Bone marrow (tissue), 2 donors: ENCODE data around the gene GNA15.

Source experiments
- DNase-seq, 2 donors: peaks; one replicate each; lab custom pipeline; 2025; lab: John Stamatoyannopoulos, UW

Gene GNA15

DNA sequence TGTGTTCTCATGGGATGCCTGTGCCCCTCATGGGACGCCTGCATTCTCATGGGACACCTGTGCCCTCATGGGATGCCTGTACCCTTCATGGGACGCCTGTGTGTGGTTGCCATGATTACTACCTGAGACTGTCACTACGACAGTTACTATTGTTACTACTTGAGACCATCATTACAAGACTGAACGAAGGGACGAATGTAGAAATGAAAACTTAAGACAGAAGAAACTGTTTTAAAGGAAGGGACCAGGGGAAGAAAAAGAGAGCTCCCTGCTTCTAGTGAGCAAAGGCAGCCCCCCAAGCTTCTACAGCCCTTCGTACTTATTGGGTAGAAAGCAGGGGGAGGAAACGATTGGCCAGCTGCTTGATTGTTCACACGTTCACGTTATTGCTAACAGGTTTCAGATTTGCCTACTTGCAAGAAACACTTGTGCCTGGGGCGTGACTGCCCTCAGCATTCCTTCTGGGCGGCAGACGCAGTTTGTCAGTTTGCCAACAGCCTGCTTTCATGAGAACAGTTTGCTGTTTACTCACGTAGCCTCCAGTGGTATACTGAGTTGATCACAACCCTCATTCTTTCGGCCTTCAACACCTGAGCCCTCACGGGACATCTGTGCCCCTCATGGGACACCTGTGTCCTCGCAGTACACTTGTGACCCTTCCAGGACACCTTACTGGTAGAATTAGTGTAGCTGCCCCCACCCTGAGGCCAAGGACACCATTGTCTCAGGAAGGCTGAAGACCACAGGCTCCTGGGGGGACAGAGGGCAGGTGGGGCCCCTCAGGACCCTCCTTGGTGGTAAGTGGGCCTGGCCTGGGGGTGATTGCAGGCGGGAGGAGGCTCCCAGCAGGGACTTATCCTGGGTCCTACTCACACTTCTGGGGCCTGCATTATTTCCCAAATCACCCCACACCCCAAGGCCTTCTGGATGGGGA is 40.2 kb downstream of the GNA15 start:
- DNase-seq = no peak

DNA sequence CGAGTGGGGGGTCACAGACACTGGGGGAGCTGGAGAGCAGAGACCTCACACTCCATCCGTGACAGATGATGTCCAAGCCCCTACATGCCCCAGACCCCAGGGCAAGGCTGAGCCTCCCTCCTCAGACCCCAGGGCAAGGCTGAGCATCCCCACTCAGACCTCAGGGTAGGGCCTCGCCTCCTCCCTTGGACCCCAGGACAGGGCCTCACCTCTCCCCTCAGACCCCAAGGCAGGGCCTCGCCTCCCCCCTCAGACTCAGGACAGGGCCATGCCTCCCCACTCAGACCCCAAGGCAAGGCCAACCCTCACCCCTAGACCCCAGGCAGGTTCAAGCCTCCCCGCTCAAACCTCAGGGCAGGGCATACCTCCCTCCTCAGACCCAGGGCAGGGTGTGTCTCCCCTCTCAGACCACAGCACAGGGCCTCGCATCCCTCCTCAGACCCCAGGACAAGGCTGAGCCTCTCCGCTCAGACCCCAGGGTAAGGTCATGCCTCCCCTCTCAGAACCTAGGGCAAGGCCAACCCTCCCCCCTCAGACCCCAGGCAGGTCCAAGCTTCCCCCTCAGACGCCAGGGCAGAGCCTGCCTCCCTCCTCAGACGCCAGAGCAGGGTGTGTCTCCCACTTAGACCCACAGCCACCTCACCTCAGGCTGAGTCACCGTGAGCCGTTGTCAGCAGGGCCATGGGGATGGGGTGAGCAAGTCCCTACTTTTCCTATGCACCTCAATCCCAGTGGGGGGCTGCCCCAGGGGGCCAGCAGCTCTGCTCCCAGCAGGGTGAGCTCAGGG is 41.1 kb downstream of the GNA15 start:
- peak; percentile 33 to 57 for DNase-seq

DNA sequence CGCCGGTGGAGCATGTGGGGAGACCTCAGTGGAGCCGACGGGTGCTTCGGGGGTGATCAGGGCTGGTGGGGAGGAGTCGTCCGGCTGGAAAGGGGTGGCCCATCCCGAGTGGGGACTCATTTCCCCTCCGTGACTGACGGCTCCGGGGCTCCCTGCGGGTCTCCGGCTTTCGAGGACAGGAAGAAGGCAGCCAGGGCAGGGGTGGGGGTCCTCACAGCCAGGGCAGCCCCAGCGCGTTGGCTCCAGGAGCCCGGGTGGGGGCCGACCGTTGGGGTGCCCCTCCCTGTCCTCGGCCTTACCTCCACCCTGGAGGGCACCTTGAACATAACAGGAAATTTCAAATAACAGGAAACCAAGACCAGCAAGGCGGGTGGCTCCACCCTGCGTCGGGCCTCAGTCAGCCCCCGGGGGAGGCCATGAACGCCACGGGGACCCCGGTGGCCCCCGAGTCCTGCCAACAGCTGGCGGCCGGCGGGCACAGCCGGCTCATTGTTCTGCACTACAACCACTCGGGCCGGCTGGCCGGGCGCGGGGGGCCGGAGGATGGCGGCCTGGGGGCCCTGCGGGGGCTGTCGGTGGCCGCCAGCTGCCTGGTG is 42.6 kb downstream of the GNA15 start, which contains the start of gene S1PR4:
TSS of gene S1PR4 (plus strand) at position 393 of the 596 bp plus-strand sequence. CDS start at position 417, 24 bp downstream.
- DNase-seq = peak; percentile 69 to 71

GRCh38 chr19:3178973-3179738 is 43.3 kb downstream of the GNA15 start:
- DNase-seq = peak in 1 of 2 donors; percentile 70

DNA sequence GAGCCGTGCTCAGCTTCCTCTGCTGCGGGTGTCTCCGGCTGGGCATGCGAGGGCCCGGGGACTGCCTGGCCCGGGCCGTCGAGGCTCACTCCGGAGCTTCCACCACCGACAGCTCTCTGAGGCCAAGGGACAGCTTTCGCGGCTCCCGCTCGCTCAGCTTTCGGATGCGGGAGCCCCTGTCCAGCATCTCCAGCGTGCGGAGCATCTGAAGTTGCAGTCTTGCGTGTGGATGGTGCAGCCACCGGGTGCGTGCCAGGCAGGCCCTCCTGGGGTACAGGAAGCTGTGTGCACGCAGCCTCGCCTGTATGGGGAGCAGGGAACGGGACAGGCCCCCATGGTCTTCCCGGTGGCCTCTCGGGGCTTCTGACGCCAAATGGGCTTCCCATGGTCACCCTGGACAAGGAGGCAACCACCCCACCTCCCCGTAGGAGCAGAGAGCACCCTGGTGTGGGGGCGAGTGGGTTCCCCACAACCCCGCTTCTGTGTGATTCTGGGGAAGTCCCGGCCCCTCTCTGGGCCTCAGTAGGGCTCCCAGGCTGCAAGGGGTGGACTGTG is 44.0 kb downstream of the GNA15 start:
- no peak for DNase-seq

DNA sequence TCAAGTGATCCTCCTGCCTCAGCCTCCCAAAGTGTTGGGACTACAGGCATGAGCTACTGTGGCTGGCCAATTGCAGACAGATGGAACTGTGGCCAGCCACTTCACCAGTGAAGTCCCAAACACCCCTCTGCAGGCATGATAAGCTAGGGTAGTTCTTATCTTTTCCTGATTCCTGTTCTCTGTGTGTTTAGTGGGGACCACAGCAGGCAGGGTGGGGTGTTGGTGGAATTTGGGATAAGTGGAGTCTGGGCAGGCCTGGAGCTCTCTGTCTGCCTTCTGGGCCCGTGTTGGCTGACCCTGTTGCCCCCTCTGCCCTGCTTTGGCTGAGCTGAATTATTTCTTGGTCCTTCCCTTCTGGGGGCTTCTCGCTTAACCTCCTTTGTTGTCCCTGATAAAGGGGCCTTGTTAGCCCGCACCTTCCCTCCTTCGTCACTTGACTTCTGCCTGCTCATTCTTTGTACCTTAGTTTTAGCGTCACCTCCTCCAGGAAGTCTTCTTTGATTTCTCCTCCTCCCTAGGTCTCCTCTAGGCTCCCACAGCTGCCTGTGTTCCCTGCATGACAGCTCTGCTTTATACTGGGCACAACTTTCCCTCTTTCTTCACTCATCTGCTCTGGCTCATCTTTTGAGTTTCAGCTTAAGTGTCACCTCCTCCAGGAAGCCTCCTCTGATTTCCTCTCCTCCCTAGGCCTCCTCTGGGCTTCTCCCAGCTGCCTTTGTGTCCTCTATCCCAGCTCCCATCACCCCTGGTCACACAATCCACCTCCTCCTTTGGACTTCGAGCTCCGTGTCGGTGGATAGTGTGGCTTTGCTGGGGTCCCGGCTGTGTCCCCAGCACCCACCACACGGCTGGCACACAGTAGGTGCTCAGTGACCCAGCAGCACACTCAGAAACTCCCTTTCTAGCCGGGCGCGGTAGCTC is 48.1 kb downstream of the GNA15 start:
- DNase-seq = no peak

DNA sequence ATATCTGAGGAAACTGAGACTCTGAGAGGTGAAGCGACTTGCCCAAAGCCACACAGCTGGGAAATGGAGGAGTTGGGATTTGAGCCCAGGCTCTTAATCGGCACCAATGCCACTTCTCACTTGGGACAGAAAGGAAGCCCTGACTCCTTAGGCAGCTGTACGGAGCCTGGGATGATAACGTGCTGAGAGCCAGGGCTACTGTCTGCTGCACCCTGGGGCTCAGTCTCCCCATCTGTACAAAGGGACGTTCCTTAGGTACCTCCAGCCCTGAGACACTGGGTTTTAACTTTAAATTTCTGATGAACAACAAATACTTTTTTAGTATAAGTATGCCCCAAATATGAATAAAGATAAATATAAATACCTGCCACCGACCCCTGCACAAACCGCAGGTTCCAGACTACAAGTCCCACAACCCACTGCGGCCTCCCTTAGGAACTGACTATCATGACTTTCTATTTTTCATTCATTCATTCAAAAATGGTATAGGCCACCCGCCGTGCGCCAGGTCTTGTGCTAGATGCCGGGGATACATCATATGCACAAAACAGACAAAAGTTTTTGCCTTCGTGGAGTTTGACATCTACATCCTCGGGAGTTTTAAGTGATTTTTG is 49.1 kb downstream of the GNA15 start:
- peak in 1 of 2 donors; percentile 69 for DNase-seq

GRCh38 chr19:3185461-3186159 is 49.8 kb downstream of the GNA15 start, which contains the start of gene NCLN:
TSS of gene NCLN (plus strand) at chr19:3185930. CDS start at chr19:3186031, 101 bp downstream.
- DNase-seq = peak; percentile 87 to 96

GRCh38 chr19:3186160-3186688 is 50.4 kb downstream of the GNA15 start:
- DNase-seq = no peak

DNA sequence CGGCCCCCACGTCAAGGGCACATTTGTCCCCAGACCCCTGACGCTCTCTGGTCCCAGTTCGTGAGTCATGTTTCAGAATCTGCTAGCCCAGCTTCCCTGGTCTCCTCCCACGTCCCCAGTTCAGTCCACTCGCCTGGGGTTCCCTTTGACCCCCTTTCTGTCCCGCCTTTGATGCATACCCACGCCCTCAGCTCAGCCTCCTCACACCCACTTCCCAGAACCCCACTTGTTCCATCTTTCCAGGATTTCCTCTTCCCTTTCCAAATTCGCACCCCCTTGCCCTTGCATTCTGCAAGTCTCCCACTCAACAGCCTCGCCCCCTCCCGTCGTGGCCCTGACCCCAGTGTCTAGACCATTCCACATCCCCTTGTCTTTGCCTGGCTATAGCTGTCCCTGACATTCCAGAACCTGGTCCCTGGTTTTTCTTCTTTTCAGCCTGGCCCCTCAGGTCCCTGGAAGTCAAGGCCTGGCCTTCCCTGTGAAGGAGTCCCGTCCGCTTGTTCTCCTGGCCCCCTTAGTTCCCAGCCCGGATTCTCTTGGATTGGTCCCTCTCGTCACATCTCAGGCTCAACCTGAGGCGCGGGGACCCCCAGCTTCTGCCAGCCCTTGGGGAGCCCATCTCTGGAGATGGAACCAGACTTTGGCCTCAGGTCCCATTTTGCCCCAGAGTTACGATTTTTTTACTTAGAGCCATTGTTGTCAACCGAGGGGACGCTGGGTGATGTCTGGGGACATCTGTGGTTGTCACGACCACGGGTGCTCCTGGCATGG is 51.2 kb downstream of the GNA15 start:
- DNase-seq = no peak

DNA sequence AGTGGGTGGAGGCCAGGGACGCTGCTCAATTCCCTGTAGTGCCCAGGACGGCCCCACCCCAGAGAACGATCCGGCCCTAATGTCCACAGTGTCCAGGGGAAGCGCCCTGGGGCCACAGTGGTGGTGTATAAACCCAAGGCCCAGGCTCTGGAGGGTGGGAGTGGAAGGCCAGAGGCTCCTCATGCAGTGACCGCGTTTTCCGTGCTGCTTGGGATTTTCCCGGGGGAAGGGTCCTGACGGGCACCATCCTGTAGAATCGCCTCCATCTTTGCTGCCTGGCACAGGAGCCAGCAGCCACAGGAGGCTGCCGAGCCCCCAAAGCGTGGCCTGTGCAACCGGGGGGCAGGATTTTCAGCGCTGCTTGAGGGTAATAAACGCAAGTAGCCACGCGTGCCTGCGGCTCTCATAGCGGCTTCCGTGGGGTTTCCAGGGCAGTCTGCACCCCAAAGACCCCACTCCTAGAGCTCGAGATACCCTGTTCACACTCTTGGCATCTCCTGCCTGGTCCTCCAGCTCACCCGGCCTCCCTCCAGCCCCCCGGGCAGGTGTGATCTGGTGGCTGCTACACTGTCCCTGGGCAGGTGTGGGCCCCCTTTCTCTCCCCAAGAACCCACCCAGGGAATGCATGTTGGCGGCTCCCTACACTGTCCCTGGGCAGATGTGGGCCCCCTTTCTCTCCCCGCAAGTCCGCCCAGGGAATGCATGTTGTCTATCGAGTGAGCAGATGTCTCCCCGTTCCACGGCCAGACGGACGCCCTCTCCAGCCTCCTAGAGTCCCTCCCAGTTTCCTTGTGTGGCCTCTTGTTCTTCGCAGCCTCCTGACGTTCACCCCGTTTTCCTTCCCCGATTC is 52.1 kb downstream of the GNA15 start:
- no peak for DNase-seq

DNA sequence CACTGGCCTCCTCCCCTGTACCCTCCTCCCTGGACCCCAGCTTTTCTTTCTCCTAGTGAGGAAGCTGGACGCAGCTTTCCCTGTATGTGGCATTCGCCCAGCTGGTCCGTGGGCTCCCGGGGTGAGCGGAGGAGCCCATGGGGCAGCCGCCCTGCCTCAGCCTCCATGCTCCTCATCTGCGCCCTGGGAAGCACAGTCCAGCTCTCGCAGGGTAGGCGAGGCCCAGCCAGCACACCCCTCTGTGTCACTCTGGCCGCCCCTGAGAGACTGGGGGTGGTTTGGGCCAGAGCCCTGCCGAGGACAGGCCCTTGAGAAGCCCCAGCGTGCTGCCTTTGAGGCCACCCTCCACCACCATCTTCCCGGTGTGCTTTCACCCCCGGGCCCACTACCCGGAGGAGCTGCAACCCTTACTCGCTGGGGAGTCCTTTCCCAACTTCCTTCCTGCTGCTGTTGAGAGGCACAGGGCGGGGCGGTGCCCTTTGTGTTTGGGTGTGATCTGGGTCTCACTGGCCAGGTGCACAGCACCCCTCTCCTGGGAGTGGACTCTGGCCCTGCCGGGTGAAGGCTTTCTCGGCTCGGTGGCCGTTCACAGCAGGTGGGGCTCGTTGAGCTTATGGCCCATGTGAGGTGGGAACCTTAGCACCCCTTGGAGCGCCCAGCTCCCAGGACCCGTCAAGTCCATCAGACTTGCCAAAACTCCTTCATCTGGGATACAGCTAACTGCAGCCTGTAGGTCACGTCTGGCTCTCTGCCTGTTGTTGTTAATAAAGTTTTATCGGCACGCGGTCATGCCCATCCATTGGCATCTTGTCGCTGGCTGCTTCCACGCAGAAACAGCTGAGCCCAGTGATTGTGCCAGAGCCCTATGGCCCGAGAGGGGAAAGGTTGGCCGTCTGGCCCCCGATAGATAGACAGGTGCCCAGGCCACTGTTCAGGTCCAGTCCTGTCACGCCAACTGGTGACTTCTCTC is 53.1 kb downstream of the GNA15 start:
- no peak for DNase-seq

- no peak for DNase-seq
Measured at GRCh38 chr19:3189702-3190469, 54.1 kb downstream of the GNA15 start.

DNA sequence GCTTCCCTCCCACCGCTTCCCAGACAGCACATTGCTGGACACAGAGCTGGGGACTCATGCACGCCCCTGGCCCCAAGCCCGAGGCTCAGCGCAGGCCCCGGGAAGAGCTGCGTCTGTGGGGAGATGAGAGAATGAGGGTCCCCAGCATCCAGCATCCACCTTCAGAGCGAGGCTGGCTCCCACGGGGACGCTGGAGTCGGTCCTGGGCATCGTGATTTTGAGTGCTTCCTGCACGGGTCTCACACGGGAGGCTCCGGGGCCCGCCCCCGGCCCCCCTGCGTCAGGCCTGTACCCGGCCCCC is 54.6 kb downstream of the GNA15 start:
- no peak for DNase-seq
